K562 (cell line): ENCODE data around the gene SLC7A9. TPM values are rescaled to one million over a fixed set of nuclear protein-coding genes. Genes with fewer than 3 reads are reported as not detected.

ENCODE experiments used
- ATAC-seq: fragments of 200-7000 bp; cut with Tn5 transposase; 3 replicates; pipeline ENCODE4 v1.9.1; 2020; ENCODE audit warnings: moderate library complexity
- BruUV-seq: library from RNA; stranded (reverse); fragments of 400-500 nt; replicated peaks from 2 replicates; lab custom pipeline; 2021; lab: Mats Ljungman, UMichigan
- CTCF ChIA-PET: fragments of 300-600 bp; formaldehyde crosslinking; extraction: SDS; loops from one replicate; lab custom pipeline; 2021; ENCODE audit warnings: low intra/inter-chr PET ratio; lab: Yijun Ruan, JAX
- POLR2A ChIA-PET: fragments of 300-600, 350-650 bp; sonication (Branson Sonifier 250); formaldehyde crosslinking; extraction: SDS; loops from one replicate; lab custom pipeline; 2021; ENCODE audit warnings: antibody characterized with exemption, inconsistent platforms; lab: Yijun Ruan, JAX
- DNase-seq, 4 experiments: peaks; one replicate each; pipeline versions ENCODE4 v3.0.0 to v3.0.0-alpha.2; 2011 to 2018; ENCODE audit warnings: low spot score in 3 of 4, mixed read lengths in 3 of 4; ENCODE audit errors: extremely low read depth in 1 of 4
- FAIRE-seq: peaks from 2 replicates; lab custom pipeline; 2011; peaks lifted over from hg19 to GRCh38; lab: Jason Lieb, UNC
- H2AFZ ChIP-seq: 2 replicates; pipeline ENCODE4 v1.6.0; 2011; ENCODE audit warnings: low read depth, low read length, control low read depth, inconsistent platforms
- H3K27ac ChIP-seq: fragments of 200-600 bp; 3 replicates; pipeline ENCODE4 v1.8.0; 2011; ENCODE audit warnings: low read depth, mild to moderate bottlenecking, control low read depth, inconsistent platforms, low read length, moderate library complexity, mixed read lengths; ENCODE audit errors: extremely low read depth
- H3K27me3 ChIP-seq, 2 experiments: fragments of 300-600 bp in 1 of 2; 2 replicates in 1 of 2; 3 replicates in 1 of 2; pipeline versions ENCODE4 v1.6.0 to v1.8.0; 2011; ENCODE audit warnings: inconsistent platforms in 2 of 2, low read length in 2 of 2, mild to moderate bottlenecking in 1 of 2, mixed read lengths in 1 of 2, moderate library complexity in 1 of 2; ENCODE audit not compliant: control insufficient read depth in 2 of 2, insufficient read depth in 2 of 2
- H3K36me3 ChIP-seq: fragments of 300-600 bp; 3 replicates; pipeline ENCODE4 v1.8.0; 2011; ENCODE audit warnings: mild to moderate bottlenecking, low read length, inconsistent platforms; ENCODE audit not compliant: control insufficient read depth, insufficient read depth
- H3K4me1 ChIP-seq, 2 experiments: fragments of 200-600 bp in 1 of 2; replicated peaks in 1 of 2; 2 replicates in 1 of 2; 3 replicates in 1 of 2; pipeline versions ENCODE4 v1.5.1 to v1.8.0; 2011; ENCODE audit warnings: inconsistent platforms in 2 of 2, low read length in 2 of 2, mild to moderate bottlenecking in 1 of 2, mixed read lengths in 1 of 2, moderate library complexity in 1 of 2; ENCODE audit not compliant: control insufficient read depth in 2 of 2, insufficient read depth in 2 of 2
- H3K4me2 ChIP-seq: 2 replicates; pipeline ENCODE4 v1.6.1; 2011; ENCODE audit warnings: low read length, control low read depth, inconsistent platforms, mixed read lengths; ENCODE audit not compliant: insufficient read depth
- H3K4me3 ChIP-seq: fragments of 200-600 bp; sonication (generic), shearing (Covaris generic); 2 replicates; pipeline ENCODE4 v1.5.1; 2016; ENCODE audit warnings: control low read depth, inconsistent platforms
- H3K79me2 ChIP-seq: fragments of 200-600 bp; 3 replicates; pipeline ENCODE4 v1.8.0; 2011; ENCODE audit warnings: low read length, inconsistent platforms; ENCODE audit not compliant: control insufficient read depth, insufficient read depth
- H3K9ac ChIP-seq, 2 experiments: 2 replicates each; pipeline versions ENCODE4 v1.6.0 to v1.6.1; 2011; ENCODE audit warnings: low read depth in 2 of 2, low read length in 2 of 2, control low read depth in 1 of 2, inconsistent platforms in 1 of 2, mild to moderate bottlenecking in 1 of 2, mixed read lengths in 1 of 2; ENCODE audit not compliant: insufficient read depth in 1 of 2
- H3K9me1 ChIP-seq: one replicate; pipeline ENCODE4 v1.6.0; 2011; ENCODE audit warnings: inconsistent platforms, mild to moderate bottlenecking, low read length, moderate library complexity; ENCODE audit not compliant: control insufficient read depth, insufficient read depth
- H3K9me3 ChIP-seq: replicated peaks from 2 replicates; pipeline ENCODE4 v1.5.1; 2011; ENCODE audit warnings: low read depth, low read length, inconsistent platforms; ENCODE audit not compliant: control insufficient read depth, insufficient read depth
- H4K20me1 ChIP-seq: replicated peaks from 2 replicates; pipeline ENCODE4 v1.6.1; 2011; ENCODE audit warnings: low read length, inconsistent platforms, mixed read lengths; ENCODE audit not compliant: control insufficient read depth, insufficient read depth
- CTBP1 ChIP-seq: fragments of 450-650 bp; IDR thresholded peaks from 2 replicates; pipeline ENCODE4 v1.6.1; 2016; ENCODE audit warnings: borderline replicate concordance
- HOXB6 ChIP-seq: fragments of 250-450 bp; sonication (Bioruptor Pico); IDR thresholded peaks from 2 replicates; pipeline ENCODE4 v1.5.1; 2022; ENCODE audit warnings: mild to moderate bottlenecking, borderline replicate concordance
- KDM2B ChIP-seq: fragments of 250-450 bp; sonication (Bioruptor Pico); IDR thresholded peaks from 2 replicates; pipeline ENCODE4 v1.8.0; 2021; ENCODE audit warnings: mild to moderate bottlenecking, moderate library complexity
- NBN ChIP-seq: fragments of 450-650 bp; IDR thresholded peaks from 2 replicates; pipeline ENCODE4 v1.6.1; 2016; ENCODE audit warnings: low read depth, mild to moderate bottlenecking
- NFIX ChIP-seq: fragments of 250-450 bp; sonication (Bioruptor Pico); IDR thresholded peaks from 2 replicates; pipeline ENCODE4 v1.4.0; 2020; ENCODE audit warnings: low read depth, mild to moderate bottlenecking, moderate library complexity
- PHF21A ChIP-seq: fragments of 450-650 bp; IDR thresholded peaks from 2 replicates; pipeline ENCODE4 v1.6.1; 2017; ENCODE audit warnings: low read depth, borderline replicate concordance
- TAF1 ChIP-seq: IDR thresholded peaks from 2 replicates; pipeline ENCODE4 v1.6.1; 2011; ENCODE audit warnings: mild to moderate bottlenecking, low read length, moderate library complexity; ENCODE audit not compliant: insufficient read depth, control insufficient read depth, severe bottlenecking; ENCODE audit errors: extremely low read depth
- TRIM28 ChIP-seq: fragments of 450-650 bp; IDR thresholded peaks from 2 replicates; pipeline ENCODE4 v1.6.1; 2017
- ZC3H8 ChIP-seq: fragments of 450-650 bp; IDR thresholded peaks from 2 replicates; pipeline ENCODE4 v1.6.1; 2017
- ZNF282 ChIP-seq: sonication (generic); formaldehyde crosslinking; IDR thresholded peaks from 2 replicates; pipeline ENCODE4 v1.8.1; 2023; ENCODE audit warnings: missing genetic modification reagents
- WGBS: fragments of 100-300 bp; shearing (Covaris generic); methylation state at CpG from one replicate; pipeline ENCODE4 v1.1.6; 2016; ENCODE audit warnings: low coverage, mixed read lengths; ENCODE audit not compliant: insufficient coverage; ENCODE audit errors: missing lambda C conversion rate; 5-methylcytosine and 5-hydroxymethylcytosine counted together
- in situ Hi-C: fragments of 300-500 bp; cut with MboI; formaldehyde crosslinking; loops from 4 replicates; pipeline ENCODE4 v1.15.0; 2018; ENCODE audit warnings: inconsistent platforms, mixed read lengths
- intact Hi-C: fragments of 100-400 bp; cut with micrococcal nuclease; formaldehyde crosslinking; loops from 2 replicates; pipeline ENCODE4 v1.14.2; 2022
- polyA plus RNA-seq, 8 experiments: library from polyadenylated mRNA; depleted of rRNA in 4 of 8; stranded (reverse) in 5 of 8; unstranded in 3 of 8; fragments of >200 nt; fragmentation: Nextera tagmentation in 2 of 8; fragmentation: Illumina TruSeq in 1 of 8; extraction: Ambion mirVana in 2 of 8; extraction: Trizol in 1 of 8; gene quantifications; 2 replicates each; pipeline versions ENCODE4 v1.2.1 to v1.2.3, GENCODE V29; 2011 to 2014; ENCODE audit warnings: inconsistent platforms in 1 of 8, missing spikeins in 1 of 8
- total RNA-seq, 7 experiments: library from RNA; depleted of rRNA in 6 of 7; stranded (reverse); fragments of >200 nt in 6 of 7; fragmentation: Illumina TruSeq in 2 of 7; extraction: Trizol in 2 of 7; gene quantifications; 2 replicates each; pipeline versions ENCODE4 v1.2.1 to v1.2.3, GENCODE V29; 2011 to 2021; ENCODE audit warnings: low replicate concordance in 1 of 7
- TF ChIP-seq, protein P1 (sequence below): sonication (generic); formaldehyde crosslinking; IDR thresholded peaks from 2 replicates; pipeline ENCODE4 v1.8.1; 2023; ENCODE audit warnings: mild to moderate bottlenecking, missing genetic modification reagents
- TF ChIP-seq, protein P2 (sequence below): fragments of 450-650 bp; IDR thresholded peaks from 2 replicates; pipeline ENCODE4 v1.6.1; 2018; ENCODE audit warnings: mild to moderate bottlenecking, low read depth; ENCODE audit not compliant: partially characterized antibody
- TF ChIP-seq, protein P3 (sequence below): fragments of 250-450 bp; sonication (Bioruptor Pico); IDR thresholded peaks from 2 replicates; pipeline ENCODE4 v1.8.0; 2022; ENCODE audit warnings: moderate library complexity, mild to moderate bottlenecking, inconsistent platforms

Gene SLC7A9
- total and polyA plus RNA-seq, 9 of the 15 experiments (the other 6 are each of a cell fraction or from before 2014, with no cell fraction given) = not detected

DNA sequence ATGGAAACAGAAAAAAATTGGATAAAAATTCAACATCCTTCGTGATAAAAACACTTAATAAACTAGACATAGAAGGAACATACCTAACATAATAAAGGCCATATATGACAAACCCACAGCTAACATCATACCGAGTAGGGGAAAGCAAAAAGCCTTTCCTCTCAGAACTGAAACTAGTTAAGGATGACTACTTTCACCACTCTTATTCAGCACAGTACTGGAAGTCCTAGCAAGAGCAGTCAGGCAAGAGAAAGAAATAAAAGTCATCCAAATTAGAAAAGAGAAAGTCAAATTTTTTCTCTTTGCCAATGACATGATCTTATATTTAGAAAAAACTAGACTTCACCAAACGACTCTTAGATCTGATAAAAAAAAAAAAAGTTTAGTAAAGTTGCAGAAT, 25.8 kb upstream of the SLC7A9 start:
- no peak for ATAC-seq

DNA sequence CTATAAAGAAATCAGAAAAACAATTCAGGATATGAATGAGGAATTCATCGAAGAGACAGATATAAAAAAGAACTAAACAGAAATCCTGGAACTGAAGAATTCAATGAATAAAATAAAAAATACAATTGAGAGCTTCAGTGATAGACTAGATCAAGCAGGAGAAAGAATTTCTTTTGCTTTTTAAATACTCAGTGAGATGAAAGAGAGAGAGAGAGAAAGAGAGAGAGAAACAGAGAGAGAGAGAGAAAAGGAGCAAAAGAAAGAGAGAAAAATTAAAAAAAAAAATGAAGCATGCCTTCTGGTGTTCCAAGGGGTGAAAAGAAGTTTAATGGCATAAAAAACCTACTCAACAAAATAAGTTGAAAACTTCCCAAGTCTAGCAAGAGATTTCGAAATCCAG, 22.0 kb upstream of the SLC7A9 start:
- Histone ChIP-seq H3K4me1 (no peaks in the 10 kb centered on the region), H3K9me1 (no peaks in the 10 kb centered on the region), H3K9ac (no peak overlapping the region), H2AFZ (no peak overlapping the region), H3K79me2 (no peaks in the 10 kb centered on the region), H3K36me3 (no peaks in the 10 kb centered on the region), H3K4me2 (no peak overlapping the region), H3K4me3 (no peak overlapping the region), H4K20me1 (no peaks in the 10 kb centered on the region), H3K27ac (no peak overlapping the region), H3K9me3 (peaks cover 3% of the 10 kb centered on the region), H3K27me3 (no peaks in the 10 kb centered on the region; a peak in 1 of 5 replicates)
- CTCF ChIA-PET = no interaction called here
- WGBS = 5% methylated on average over 2 of the region's 2 CpGs
- BruUV-seq = no TSS peak
- in situ Hi-C loops (no loop called here), intact Hi-C loops (no loop called here)
- POLR2A ChIA-PET = interaction anchor here (0.6 kb wide), 1 partner anchor 182 kb away, joined by 3 read pairs; no protein-coding TSS in a partner anchor
- FAIRE-seq = no peak
- ATAC-seq = no peak
- no peak for DNase-seq
- no peak for TF ChIP-seq TAF1
- no peak for TF ChIP-seq PHF21A
- TF ChIP-seq, protein P1, sequence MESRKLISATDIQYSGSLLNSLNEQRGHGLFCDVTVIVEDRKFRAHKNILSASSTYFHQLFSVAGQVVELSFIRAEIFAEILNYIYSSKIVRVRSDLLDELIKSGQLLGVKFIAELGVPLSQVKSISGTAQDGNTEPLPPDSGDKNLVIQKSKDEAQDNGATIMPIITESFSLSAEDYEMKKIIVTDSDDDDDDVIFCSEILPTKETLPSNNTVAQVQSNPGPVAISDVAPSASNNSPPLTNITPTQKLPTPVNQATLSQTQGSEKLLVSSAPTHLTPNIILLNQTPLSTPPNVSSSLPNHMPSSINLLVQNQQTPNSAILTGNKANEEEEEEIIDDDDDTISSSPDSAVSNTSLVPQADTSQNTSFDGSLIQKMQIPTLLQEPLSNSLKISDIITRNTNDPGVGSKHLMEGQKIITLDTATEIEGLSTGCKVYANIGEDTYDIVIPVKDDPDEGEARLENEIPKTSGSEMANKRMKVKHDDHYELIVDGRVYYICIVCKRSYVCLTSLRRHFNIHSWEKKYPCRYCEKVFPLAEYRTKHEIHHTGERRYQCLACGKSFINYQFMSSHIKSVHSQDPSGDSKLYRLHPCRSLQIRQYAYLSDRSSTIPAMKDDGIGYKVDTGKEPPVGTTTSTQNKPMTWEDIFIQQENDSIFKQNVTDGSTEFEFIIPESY (CRISPR knock-in tag) = no peak
- TF ChIP-seq NBN = 0 out of 2 replicates have a peak, but pooled peaks have one; percentile 53
- TF ChIP-seq, protein P2, sequence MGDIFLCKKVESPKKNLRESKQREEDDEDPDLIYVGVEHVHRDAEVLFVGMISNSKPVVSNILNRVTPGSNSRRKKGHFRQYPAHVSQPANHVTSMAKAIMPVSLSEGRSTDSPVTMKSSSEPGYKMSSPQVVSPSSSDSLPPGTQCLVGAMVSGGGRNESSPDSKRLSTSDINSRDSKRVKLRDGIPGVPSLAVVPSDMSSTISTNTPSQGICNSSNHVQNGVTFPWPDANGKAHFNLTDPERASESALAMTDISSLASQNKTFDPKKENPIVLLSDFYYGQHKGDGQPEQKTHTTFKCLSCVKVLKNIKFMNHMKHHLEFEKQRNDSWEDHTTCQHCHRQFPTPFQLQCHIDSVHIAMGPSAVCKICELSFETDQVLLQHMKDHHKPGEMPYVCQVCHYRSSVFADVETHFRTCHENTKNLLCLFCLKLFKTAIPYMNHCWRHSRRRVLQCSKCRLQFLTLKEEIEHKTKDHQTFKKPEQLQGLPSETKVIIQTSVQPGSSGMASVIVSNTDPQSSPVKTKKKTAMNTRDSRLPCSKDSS = peak; percentile 90
- TF ChIP-seq ZNF282 = no peak
- TF ChIP-seq TRIM28 = peak; percentile 95
- no peak for TF ChIP-seq KDM2B (CRISPR knock-in tag)
- no peak for TF ChIP-seq CTBP1

More for the DNA sequence above, 25.8 kb upstream of the SLC7A9 start:
- Histone ChIP-seq H3K36me3 (no peaks in the 10 kb centered on the region), H3K27ac (no peak overlapping the region), H3K9me3 (peaks cover 3% of the 10 kb centered on the region), H3K4me1 (no peaks in the 10 kb centered on the region), H4K20me1 (no peaks in the 10 kb centered on the region), H3K9me1 (no peaks in the 10 kb centered on the region), H3K27me3 (no peaks in the 10 kb centered on the region), H2AFZ (no peak overlapping the region), H3K4me3 (no peak overlapping the region), H3K4me2 (no peak overlapping the region), H3K9ac (no peak overlapping the region), H3K79me2 (no peaks in the 10 kb centered on the region)
- in situ Hi-C loops = no loop called here
- intact Hi-C loops = no loop called here
- POLR2A ChIA-PET = no interaction called here
- WGBS = 2% methylated on average over 3 of the region's 3 CpGs
- CTCF ChIA-PET = no interaction called here
- no peak for DNase-seq
- BruUV-seq = no TSS peak
- FAIRE-seq = no peak
- TF ChIP-seq, protein P3, sequence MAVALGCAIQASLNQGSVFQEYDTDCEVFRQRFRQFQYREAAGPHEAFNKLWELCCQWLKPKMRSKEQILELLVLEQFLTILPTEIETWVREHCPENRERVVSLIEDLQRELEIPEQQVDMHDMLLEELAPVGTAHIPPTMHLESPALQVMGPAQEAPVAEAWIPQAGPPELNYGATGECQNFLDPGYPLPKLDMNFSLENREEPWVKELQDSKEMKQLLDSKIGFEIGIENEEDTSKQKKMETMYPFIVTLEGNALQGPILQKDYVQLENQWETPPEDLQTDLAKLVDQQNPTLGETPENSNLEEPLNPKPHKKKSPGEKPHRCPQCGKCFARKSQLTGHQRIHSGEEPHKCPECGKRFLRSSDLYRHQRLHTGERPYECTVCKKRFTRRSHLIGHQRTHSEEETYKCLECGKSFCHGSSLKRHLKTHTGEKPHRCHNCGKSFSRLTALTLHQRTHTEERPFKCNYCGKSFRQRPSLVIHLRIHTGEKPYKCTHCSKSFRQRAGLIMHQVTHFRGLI (CRISPR knock-in tag) = no peak
- no peak for TF ChIP-seq NFIX (CRISPR knock-in tag)
- TF ChIP-seq HOXB6 (CRISPR knock-in tag) = no peak
- no peak for TF ChIP-seq ZC3H8
